Endothelial cell of umbilical vein (primary cell): ENCODE measurements around the gene CMIP. TPM values are rescaled to one million over a fixed set of nuclear protein-coding genes. Genes with fewer than 3 reads are reported as not detected.
A peak's percentile ranks its signal among the peaks of the same experiment; 100 is the strongest.

ENCODE experiments used
- BruUV-seq: library from RNA; stranded (reverse); fragments of 400-500 nt; replicated peaks from 2 replicates; lab custom pipeline; 2021; lab: Mats Ljungman, UMichigan
- CTCF ChIA-PET: fragments of 300-600, 350-600 bp; sonication (Branson Sonifier 250); formaldehyde crosslinking; loops from one replicate; lab custom pipeline; 2021; ENCODE audit warnings: antibody characterized with exemption, inconsistent platforms; lab: Charles Lee
- POLR2A ChIA-PET: fragments of 300-600, 350-600 bp; sonication (Branson Sonifier 250); formaldehyde crosslinking; loops from one replicate; lab custom pipeline; 2021; ENCODE audit warnings: antibody characterized with exemption, inconsistent platforms; lab: Charles Lee
- DNase-seq: peaks from one replicate; pipeline ENCODE4 v3.0.0-alpha.2; 2011; ENCODE audit warnings: low read depth, low spot score
- FAIRE-seq: peaks from 2 replicates; lab custom pipeline; 2011; peaks lifted over from hg19 to GRCh38; lab: Jason Lieb, UNC
- H2AFZ ChIP-seq: 2 replicates; pipeline ENCODE4 v1.6.0; 2012; ENCODE audit warnings: low read depth, low read length, control low read depth, inconsistent platforms
- H3K27ac ChIP-seq: 2 replicates; pipeline ENCODE4 v1.5.1; 2011; ENCODE audit warnings: low read depth, mild to moderate bottlenecking, control low read depth, low read length, moderate library complexity; ENCODE audit not compliant: insufficient read depth
- H3K27me3 ChIP-seq, 2 experiments: 2 replicates each; pipeline versions ENCODE4 v1.6.0 to v1.6.1; 2011; ENCODE audit warnings: low read length in 2 of 2, mixed read lengths in 1 of 2; ENCODE audit not compliant: control insufficient read depth in 2 of 2, insufficient read depth in 2 of 2
- H3K36me3 ChIP-seq, 2 experiments: 2 replicates in 1 of 2; 3 replicates in 1 of 2; pipeline ENCODE4 v1.5.1; 2011; ENCODE audit warnings: low read length in 2 of 2, mild to moderate bottlenecking in 1 of 2, moderate library complexity in 1 of 2; ENCODE audit not compliant: control insufficient read depth in 2 of 2, insufficient read depth in 2 of 2; ENCODE audit errors: extremely low read depth in 1 of 2
- H3K4me1 ChIP-seq: 3 replicates; pipeline ENCODE4 v1.5.1; 2011; ENCODE audit warnings: mild to moderate bottlenecking, low read length; ENCODE audit not compliant: control insufficient read depth, insufficient read depth; ENCODE audit errors: extremely low read depth
- H3K4me2 ChIP-seq: 2 replicates; pipeline ENCODE4 v1.6.1; 2011; ENCODE audit warnings: low read length, control low read depth, mixed read lengths; ENCODE audit not compliant: insufficient read depth
- H3K4me3 ChIP-seq, 3 experiments: fragments of 200-600 bp in 1 of 3; sonication (generic), shearing (Covaris generic) in 1 of 3; replicated peaks in 1 of 3; 2 replicates each; pipeline ENCODE4 v1.5.1; 2011 to 2016; ENCODE audit warnings: control low read depth in 3 of 3, low read length in 3 of 3, mild to moderate bottlenecking in 2 of 3, inconsistent platforms in 1 of 3, low read depth in 1 of 3, moderate library complexity in 1 of 3; ENCODE audit not compliant: insufficient read depth in 1 of 3
- H3K79me2 ChIP-seq: 2 replicates; pipeline ENCODE4 v1.6.0; 2012; ENCODE audit warnings: low read length, inconsistent platforms; ENCODE audit not compliant: control insufficient read depth, insufficient read depth
- H3K9ac ChIP-seq: replicated peaks from 2 replicates; pipeline ENCODE3; 2011; ENCODE audit warnings: low read length, control low read depth; ENCODE audit not compliant: insufficient read depth; ENCODE audit errors: extremely low read depth
- H3K9me1 ChIP-seq: replicated peaks from 3 replicates; pipeline ENCODE4 v1.6.0; 2011; ENCODE audit warnings: mild to moderate bottlenecking, low read length; ENCODE audit not compliant: control insufficient read depth, insufficient read depth; ENCODE audit errors: extremely low read depth
- H3K9me3 ChIP-seq: replicated peaks from 2 replicates; pipeline ENCODE4 v1.5.1; 2012; ENCODE audit warnings: low read length, inconsistent platforms; ENCODE audit not compliant: control insufficient read depth, insufficient read depth
- H4K20me1 ChIP-seq: replicated peaks from 2 replicates; pipeline ENCODE3; 2011; ENCODE audit warnings: mild to moderate bottlenecking, low read length; ENCODE audit not compliant: control insufficient read depth, insufficient read depth; ENCODE audit errors: extremely low read depth
- CTCF ChIP-seq, 2 donors: IDR thresholded peaks; 1 replicate in 1 of 2; 2 replicates in 1 of 2; pipeline ENCODE4 v1.5.1; 2011; ENCODE audit warnings: low read length in 2 of 2, mild to moderate bottlenecking in 2 of 2, moderate library complexity in 2 of 2, control low read depth in 1 of 2, inconsistent platforms in 1 of 2, low read depth in 1 of 2; ENCODE audit not compliant: insufficient read depth in 1 of 2; ENCODE audit errors: extremely low read depth in 1 of 2
- EZH2 ChIP-seq: IDR thresholded peaks from 2 replicates; pipeline ENCODE4 v1.6.1; 2012; ENCODE audit warnings: borderline replicate concordance, low read depth, mild to moderate bottlenecking, moderate library complexity, low read length, inconsistent platforms; ENCODE audit not compliant: severe bottlenecking
- FOS ChIP-seq: IDR thresholded peaks from 2 replicates; pipeline ENCODE4 v1.6.1; 2011; ENCODE audit warnings: mild to moderate bottlenecking, low read length, moderate library complexity, borderline replicate concordance; ENCODE audit not compliant: insufficient read depth
- GATA2 ChIP-seq: IDR thresholded peaks from 2 replicates; pipeline ENCODE4 v1.7.0; 2011; ENCODE audit warnings: low read depth, mild to moderate bottlenecking, moderate library complexity, mixed read lengths, low read length; ENCODE audit not compliant: insufficient read length, insufficient read depth
- JUN ChIP-seq: IDR thresholded peaks from 2 replicates; pipeline ENCODE4 v1.6.1; 2011; ENCODE audit warnings: borderline replicate concordance, low read depth; ENCODE audit not compliant: insufficient read length, insufficient read depth
- MYC ChIP-seq: IDR thresholded peaks from one replicate; pipeline ENCODE4 v1.6.1; 2011; ENCODE audit warnings: mild to moderate bottlenecking, low read depth, low read length
- POLR2A ChIP-seq: IDR thresholded peaks from 2 replicates; pipeline ENCODE4 v1.6.1; 2012; ENCODE audit warnings: low read depth, mild to moderate bottlenecking, control low read depth, low read length
- POLR2AphosphoS5 ChIP-seq: IDR thresholded peaks from 2 replicates; pipeline ENCODE4 v1.6.1; 2012; ENCODE audit warnings: low read depth, mild to moderate bottlenecking, control low read depth, low read length, moderate library complexity; ENCODE audit not compliant: insufficient read depth
- dilution Hi-C: fragments of 300-500 bp; cut with MboI; formaldehyde crosslinking; loops from one replicate; pipeline ENCODE4 v1.15.0; 2019; ENCODE audit warnings: low sequenced_read_pairs; ENCODE audit not compliant: extremely low pct_ligation_motif_present
- intact Hi-C: fragments of 100-400 bp; cut with micrococcal nuclease; formaldehyde crosslinking; loops from one replicate; pipeline ENCODE4 v1.10.0; 2022
- polyA plus RNA-seq, 4 experiments: library from polyadenylated mRNA; depleted of rRNA in 3 of 4; stranded (reverse) in 3 of 4; unstranded in 1 of 4; fragments of >200 nt; gene quantifications; 2 replicates each; pipeline versions ENCODE4 v1.2.1 to v1.2.3, GENCODE V29; 2011 to 2012; ENCODE audit warnings: missing spikeins in 1 of 4
- total RNA-seq: library from RNA; stranded (reverse); gene quantifications from 2 replicates; pipeline ENCODE4 v1.2.3, GENCODE V29; 2021
- TF ChIP-seq, protein P1 (sequence below): IDR thresholded peaks from 2 replicates; pipeline ENCODE4 v1.6.1; 2011; ENCODE audit not compliant: insufficient read depth, insufficient read length

Gene CMIP
- total and polyA plus RNA-seq, 2 donors (not counting 3 experiments of a cell fraction or from before 2014, with no cell fraction given) = 29.0 to 101 TPM

- peak; percentile 94 for DNase-seq
- POLR2A ChIA-PET = interaction anchor here (0.6 to 1.0 kb wide), 2 partner anchors 96 to 143 kb away, joined by 3 to 6 read pairs; no protein-coding TSS in a partner anchor
- Histone ChIP-seq H3K4me2 (peak overlapping the region; percentile 3), H3K27ac (peak overlapping the region; percentile 75), H3K36me3 (no peaks in the 10 kb centered on the region), H3K4me1 (peaks cover 32% of the 10 kb centered on the region), H4K20me1 (no peaks in the 10 kb centered on the region), H2AFZ (no peak overlapping the region), H3K9me1 (no peaks in the 10 kb centered on the region), H3K9me3 (no peaks in the 10 kb centered on the region), H3K4me3 (no peak overlapping the region), H3K9ac (peak overlapping the region; percentile 40), H3K79me2 (no peaks in the 10 kb centered on the region), H3K27me3 (no peaks in the 10 kb centered on the region)
- CTCF ChIA-PET = interaction anchor here (0.6 to 3.9 kb wide), 4 partner anchors 12 to 292 kb away, joined by 3 to 16 read pairs (median 6); no protein-coding TSS in a partner anchor
- dilution Hi-C loops = no loop called here
- no TSS peak for BruUV-seq
- peak; percentile 97 for FAIRE-seq
- intact Hi-C loops = loop anchor here (1.0 to 5.0 kb wide), 5 partner anchors 20 to 147 kb away; partner anchors contain the start of gene CMIP
- TF ChIP-seq FOS (peak; percentile 98), CTCF (IDR thresholded peaks at IDR 0.05; ENCODE audit: extremely low read depth in 1 of 2, insufficient read depth in 1 of 2, low read depth in 1 of 2, low read length in 2 of 2) (peak; percentile 8 to 36), EZH2 (no peak), GATA2 (no peak), POLR2AphosphoS5 (peak; percentile 88), MYC (no peak), JUN (peak; percentile 93), POLR2A (peak; percentile 50)
- TF ChIP-seq, protein P1, sequence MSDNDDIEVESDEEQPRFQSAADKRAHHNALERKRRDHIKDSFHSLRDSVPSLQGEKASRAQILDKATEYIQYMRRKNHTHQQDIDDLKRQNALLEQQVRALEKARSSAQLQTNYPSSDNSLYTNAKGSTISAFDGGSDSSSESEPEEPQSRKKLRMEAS = no peak
Observed at GRCh38 chr16:81405702-81406113, 38.9 kb upstream of the CMIP start.
